ENCODE results near the gene WDR72.

WDR72 gene

GRCh38 chr15:53527996-53528395 is 231.5 kb downstream of the WDR72 start:
- DNase-seq: peak; percentile 32

- no peak for DNase-seq
Observed at GRCh38 chr15:53525894-53526293, 233.6 kb downstream of the WDR72 start.

GRCh38 chr15:53522991-53523390 is 236.5 kb downstream of the WDR72 start:
- DNase-seq: no peak

GRCh38 chr15:53520996-53521395 is 238.5 kb downstream of the WDR72 start:
- no peak for DNase-seq

- no peak for DNase-seq
Observed at GRCh38 chr15:53513431-53513830, 246.0 kb downstream of the WDR72 start.

- no peak for DNase-seq
Observed at GRCh38 chr15:53512029-53512428, 247.4 kb downstream of the WDR72 start.

- no peak for DNase-seq
Observed at GRCh38 chr15:53511175-53511574, 248.3 kb downstream of the WDR72 start.

GRCh38 chr15:53506370-53506769 is 253.1 kb downstream of the WDR72 start:
- no peak for DNase-seq

- no peak for DNase-seq
Observed at GRCh38 chr15:53498996-53499395, 260.5 kb downstream of the WDR72 start.

GRCh38 chr15:53490341-53490740 is 269.1 kb downstream of the WDR72 start:
- no peak for DNase-seq

GRCh38 chr15:53482055-53482454 is 277.4 kb downstream of the WDR72 start:
- no peak for DNase-seq

- no peak for DNase-seq
Observed at GRCh38 chr15:53477981-53478766, 281.3 kb downstream of the WDR72 start.

- DNase-seq: no peak
Observed at GRCh38 chr15:53473886-53474285, 285.6 kb downstream of the WDR72 start.

- no peak for DNase-seq
Observed at GRCh38 chr15:53473435-53473834, 286.0 kb downstream of the WDR72 start.

GRCh38 chr15:53472883-53473282 is 286.6 kb downstream of the WDR72 start:
- no peak for DNase-seq

- DNase-seq: no peak
Observed at GRCh38 chr15:53472210-53472609, 287.3 kb downstream of the WDR72 start.

- DNase-seq: no peak
Observed at GRCh38 chr15:53470743-53471142, 288.7 kb downstream of the WDR72 start.

GRCh38 chr15:53469422-53469821 is 290.0 kb downstream of the WDR72 start:
- no peak for DNase-seq
